ENCODE data around the gene ZNF385B. TPM values are rescaled to one million over a fixed set of nuclear protein-coding genes. Genes with fewer than 3 reads are reported as not detected.

Gene ZNF385B
- total RNA-seq, 4 donors from 2014 or later = 0.41 to 3.3 TPM; not detected in 2

GRCh38 chr2:179818546-179818945 lies 42.9 kb downstream of the ZNF385B start:
- Histone ChIP-seq H3K36me3 (no peaks in the 10 kb centered on the region), H3K4me1 (no peaks in the 10 kb centered on the region), H3K27ac (no peak overlapping the region), H3K9me3 (no peaks in the 10 kb centered on the region), H3K27me3 (no peaks in the 10 kb centered on the region), H3K4me3 (no peak overlapping the region)
- intact Hi-C loops (cut with DNase I; ENCODE audit: low total_unique reads) = loop anchor here (2.0 kb wide), 1 partner anchor 24 kb away; no protein-coding TSS in a partner anchor
- no peak for TF ChIP-seq CTCF (IDR thresholded peaks at IDR 0.05)
- DNase-seq = no peak

GRCh38 chr2:179817181-179817841 lies 44.1 kb downstream of the ZNF385B start:
- Histone ChIP-seq H3K9me3 (no peaks in the 10 kb centered on the region), H3K27me3 (no peaks in the 10 kb centered on the region), H3K27ac (no peak overlapping the region), H3K36me3 (no peaks in the 10 kb centered on the region), H3K4me1 (no peaks in the 10 kb centered on the region), H3K4me3 (no peak overlapping the region)
- DNase-seq = no peak
- intact Hi-C loops (cut with DNase I; ENCODE audit: low total_unique reads) = no loop called here
- TF ChIP-seq POLR2A (IDR thresholded peaks at IDR 0.05) (no peak), CTCF (IDR thresholded peaks at IDR 0.05) (no peak)

GRCh38 chr2:179814050-179814449 lies 47.4 kb downstream of the ZNF385B start:
- DNase-seq = no peak
- H3K4me3 ChIP-seq = no peak overlapping the region
- TF ChIP-seq POLR2A (IDR thresholded peaks at IDR 0.05) (no peak), CTCF (IDR thresholded peaks at IDR 0.05) (no peak)
- H3K27me3 ChIP-seq = no peaks in the 10 kb centered on the region
- H3K9me3 ChIP-seq = no peaks in the 10 kb centered on the region
- no peaks in the 10 kb centered on the region for H3K4me1 ChIP-seq
- intact Hi-C loops (cut with DNase I; ENCODE audit: low total_unique reads) = no loop called here
- no peak overlapping the region for H3K27ac ChIP-seq
- no peaks in the 10 kb centered on the region for H3K36me3 ChIP-seq

- DNase-seq = no peak
- H3K27me3 ChIP-seq = no peaks in the 10 kb centered on the region
- no peak overlapping the region for H3K4me3 ChIP-seq
- no peaks in the 10 kb centered on the region for H3K9me3 ChIP-seq
- no peaks in the 10 kb centered on the region for H3K36me3 ChIP-seq
- intact Hi-C loops (cut with DNase I; ENCODE audit: low total_unique reads) = no loop called here
- H3K27ac ChIP-seq = no peak overlapping the region
- TF ChIP-seq CTCF (IDR thresholded peaks at IDR 0.05) (no peak), POLR2A (IDR thresholded peaks at IDR 0.05) (no peak)
- no peaks in the 10 kb centered on the region for H3K4me1 ChIP-seq
Observed at GRCh38 chr2:179812501-179812900, 48.9 kb downstream of the ZNF385B start.

- H3K9me3 ChIP-seq = no peaks in the 10 kb centered on the region
- peak overlapping the region in 1 of 2 donors; percentile 4 for H3K4me3 ChIP-seq
Observed at GRCh38 chr2:179811042-179811441, 50.4 kb downstream of the ZNF385B start.

More at GRCh38 chr2:179811042-179811441, 50.4 kb downstream of the ZNF385B start:
- no peaks in the 10 kb centered on the region for H3K4me1 ChIP-seq
- no peaks in the 10 kb centered on the region for H3K27me3 ChIP-seq
- no peak overlapping the region for H3K27ac ChIP-seq
- no peaks in the 10 kb centered on the region for H3K36me3 ChIP-seq
- TF ChIP-seq POLR2A (IDR thresholded peaks at IDR 0.05) (no peak), CTCF (IDR thresholded peaks at IDR 0.05) (no peak)
- intact Hi-C loops (cut with DNase I; ENCODE audit: low total_unique reads) = no loop called here
- DNase-seq = no peak

Measured in uterus (tissue), 4 donors.